PC-9 (cell line): ENCODE data around the gene CD274. TPM values are rescaled to one million over a fixed set of nuclear protein-coding genes. Genes with fewer than 3 reads are reported as not detected.

Source experiments
- BruUV-seq: library from RNA; stranded (reverse); fragments of 400-500 nt; replicated peaks from 2 replicates; lab custom pipeline; 2021; lab: Mats Ljungman, UMichigan
- CTCF ChIA-PET: fragments of 300-600 bp; sonication (Branson Sonifier 250); formaldehyde crosslinking; loops from one replicate; lab custom pipeline; 2022; ENCODE audit warnings: antibody characterized with exemption; lab: Charles Lee
- POLR2A ChIA-PET: fragments of 300-600 bp; sonication (Branson Sonifier 250); formaldehyde crosslinking; loops from one replicate; lab custom pipeline; 2022; ENCODE audit warnings: antibody characterized with exemption; ENCODE audit not compliant: unreplicated experiment; lab: Charles Lee
- DNase-seq, 2 experiments: peaks; one replicate each; pipeline versions ENCODE4 v3.0.0 to v3.0.0-alpha.2; 2015 to 2022; ENCODE audit warnings: mixed read lengths in 1 of 2
- H2AFZ ChIP-seq: fragments of 200-600 bp; sonication (generic); 2 replicates; pipeline ENCODE4 v1.8.1; 2017; ENCODE audit warnings: antibody characterized with exemption
- H3F3A ChIP-seq: fragments of 200-600 bp; sonication (generic); 2 replicates; pipeline ENCODE4 v1.8.1; 2017; ENCODE audit warnings: antibody characterized with exemption, mild to moderate bottlenecking, low read depth; ENCODE audit not compliant: insufficient read depth
- H3K27ac ChIP-seq: fragments of 200-600 bp; sonication (generic); 2 replicates; pipeline ENCODE4 v1.6.1; 2016; ENCODE audit warnings: mixed run types
- H3K27me3 ChIP-seq: fragments of 200-600 bp; sonication (generic); 2 replicates; pipeline ENCODE4 v1.6.1; 2016; ENCODE audit warnings: low read depth, mixed run types; ENCODE audit not compliant: insufficient read depth
- H3K36me3 ChIP-seq: fragments of 200-600 bp; sonication (generic); 2 replicates; pipeline ENCODE4 v1.6.1; 2016; ENCODE audit warnings: low read depth, mixed run types
- H3K4me1 ChIP-seq: fragments of 200-600 bp; sonication (generic); replicated peaks from 2 replicates; pipeline ENCODE4 v1.6.1; 2016; ENCODE audit warnings: mixed run types; ENCODE audit not compliant: insufficient read depth
- H3K4me2 ChIP-seq: fragments of 200-600 bp; sonication (generic); 2 replicates; pipeline ENCODE4 v1.6.1; 2017; ENCODE audit warnings: mixed run types
- H3K4me3 ChIP-seq: fragments of 200-600 bp; sonication (generic); 2 replicates; pipeline ENCODE4 v1.6.1; 2016; ENCODE audit warnings: mixed run types
- H3K79me2 ChIP-seq: fragments of 200-600 bp; sonication (generic); 2 replicates; pipeline ENCODE4 v1.6.1; 2017; ENCODE audit warnings: low read depth, mixed run types
- H3K9me2 ChIP-seq: fragments of 200-600 bp; sonication (generic); 2 replicates; pipeline ENCODE4 v1.8.1; 2017; ENCODE audit warnings: mild to moderate bottlenecking; ENCODE audit not compliant: insufficient read depth
- H3K9me3 ChIP-seq: fragments of 200-600 bp; sonication (generic); 2 replicates; pipeline ENCODE4 v1.8.1; 2016; ENCODE audit warnings: low read depth; ENCODE audit not compliant: insufficient read depth
- H4K20me1 ChIP-seq: fragments of 200-600 bp; sonication (generic); 2 replicates; pipeline ENCODE4 v1.8.1; 2017; ENCODE audit not compliant: insufficient read depth
- CTCF ChIP-seq: fragments of 200-600 bp; sonication (generic); conservative IDR thresholded peaks from 2 replicates; pipeline ENCODE4 v1.6.1; 2017; ENCODE audit warnings: mixed run types, antibody characterized with exemption, mild to moderate bottlenecking, moderate library complexity
- EZH2 ChIP-seq: fragments of 200-600 bp; sonication (generic); IDR thresholded peaks from 2 replicates; pipeline ENCODE4 v1.8.0; 2017; ENCODE audit warnings: antibody characterized with exemption, low read depth
- intact Hi-C: fragments of 100-400 bp; cut with micrococcal nuclease; formaldehyde crosslinking; loops from one replicate; pipeline ENCODE4 v1.10.0; 2022; ENCODE audit not compliant: unreplicated experiment
- total RNA-seq: library from RNA; stranded (reverse); gene quantifications from 2 replicates; pipeline ENCODE4 v1.2.3, GENCODE V29; 2021

CD274 gene
- total RNA-seq, 1 experiment from 2014 or later, result 4.4 TPM

GRCh38 chr9:5499157-5499556 lies 48.8 kb downstream of the CD274 start:
- Histone ChIP-seq H3K4me2 (no peak overlapping the region), H2AFZ (no peak overlapping the region), H3F3A (no peaks in the 10 kb centered on the region), H3K9me3 (no peaks in the 10 kb centered on the region), H3K4me1 (peaks cover under 1% of the 10 kb centered on the region), H3K27me3 (no peaks in the 10 kb centered on the region), H3K27ac (no peak overlapping the region), H3K79me2 (no peaks in the 10 kb centered on the region), H4K20me1 (no peaks in the 10 kb centered on the region), H3K4me3 (no peak overlapping the region), H3K36me3 (no peaks in the 10 kb centered on the region), H3K9me2 (no peaks in the 10 kb centered on the region)
- ChIA-PET CTCF (no interaction called here), POLR2A (no interaction called here)
- TF ChIP-seq EZH2, result no peak
- TF ChIP-seq CTCF, result no peak
- BruUV-seq, result no TSS peak
- no peak for DNase-seq
- intact Hi-C loops, result no loop called here

- intact Hi-C loops, result no loop called here
- H3K4me2 ChIP-seq, result no peak overlapping the region
- POLR2A ChIA-PET, result no interaction called here
- H3K79me2 ChIP-seq, result no peaks in the 10 kb centered on the region
- BruUV-seq, result no TSS peak
- H3F3A ChIP-seq, result no peaks in the 10 kb centered on the region
- H3K36me3 ChIP-seq, result no peaks in the 10 kb centered on the region
- TF ChIP-seq EZH2 (no peak), CTCF (no peak)
- no peak overlapping the region for H2AFZ ChIP-seq
- H3K4me3 ChIP-seq, result no peak overlapping the region
- no peaks in the 10 kb centered on the region for H3K4me1 ChIP-seq
- H3K9me2 ChIP-seq, result no peaks in the 10 kb centered on the region
- no peaks in the 10 kb centered on the region for H4K20me1 ChIP-seq
- no peak overlapping the region for H3K27ac ChIP-seq
- no peaks in the 10 kb centered on the region for H3K27me3 ChIP-seq
- CTCF ChIA-PET, result no interaction called here
- no peak for DNase-seq
- no peaks in the 10 kb centered on the region for H3K9me3 ChIP-seq
Measured at GRCh38 chr9:5499889-5500398, 49.6 kb downstream of the CD274 start.

- Histone ChIP-seq H3K4me1 (no peaks in the 10 kb centered on the region), H3K4me3 (no peak overlapping the region), H3K9me3 (no peaks in the 10 kb centered on the region), H3K27me3 (no peaks in the 10 kb centered on the region), H2AFZ (no peak overlapping the region), H4K20me1 (no peaks in the 10 kb centered on the region), H3K4me2 (no peak overlapping the region), H3K27ac (no peak overlapping the region), H3F3A (no peaks in the 10 kb centered on the region), H3K79me2 (no peaks in the 10 kb centered on the region), H3K36me3 (no peaks in the 10 kb centered on the region), H3K9me2 (no peaks in the 10 kb centered on the region)
- ChIA-PET CTCF (no interaction called here), POLR2A (interaction anchor here (0.7 kb wide), 1 partner anchor 124 kb away, joined by 3 read pairs; no protein-coding TSS in a partner anchor)
- intact Hi-C loops, result no loop called here
- TF ChIP-seq EZH2, result no peak
- TF ChIP-seq CTCF, result no peak
- no peak for DNase-seq
- BruUV-seq, result no TSS peak
Measured at GRCh38 chr9:5500441-5501235, 50.3 kb downstream of the CD274 start.
